Neural crest cell (in vitro differentiated cells): Measurements from ENCODE around the gene UVRAG. TPM values are rescaled to one million over a fixed set of nuclear protein-coding genes. Genes with fewer than 3 reads are reported as not detected.

Experiments
- DNase-seq: peaks from one replicate; pipeline ENCODE4 v3.0.0; 2021; ENCODE audit warnings: low read depth, mixed read lengths, low spot score
- H3K27ac Mint-ChIP-seq: one replicate; pipeline ENCODE4 v1.8.0; 2021; ENCODE audit warnings: mild to moderate bottlenecking, mixed read lengths; ENCODE audit not compliant: unreplicated experiment
- H3K27me3 Mint-ChIP-seq: 2 replicates; pipeline ENCODE4 v1.8.0; 2021; ENCODE audit warnings: low read depth, mild to moderate bottlenecking, mixed read lengths
- H3K36me3 Mint-ChIP-seq: 2 replicates; pipeline ENCODE4 v1.8.0; 2021; ENCODE audit warnings: low read depth, mild to moderate bottlenecking, mixed read lengths
- H3K4me1 Mint-ChIP-seq: 2 replicates; pipeline ENCODE4 v1.8.0; 2021; ENCODE audit warnings: mixed read lengths
- H3K4me3 Mint-ChIP-seq: one replicate; pipeline ENCODE4 v1.8.0; 2021; ENCODE audit warnings: mild to moderate bottlenecking, mixed read lengths
- H3K9me3 Mint-ChIP-seq: 2 replicates; pipeline ENCODE4 v1.8.0; 2021; ENCODE audit warnings: mixed read lengths
- total RNA-seq: library from RNA; stranded (reverse); gene quantifications from 2 replicates; pipeline ENCODE4 v1.2.1, GENCODE V29; 2021
- TF ChIP-seq, protein P1 (sequence below): fragments of 200-600 bp; sonication (generic); conservative IDR thresholded peaks from 2 replicates; pipeline ENCODE4 v1.5.0; 2021; ENCODE audit warnings: antibody characterized with exemption, mild to moderate bottlenecking

Gene UVRAG
- total RNA-seq, 1 donor from 2014 or later: 29.0 TPM

DNA sequence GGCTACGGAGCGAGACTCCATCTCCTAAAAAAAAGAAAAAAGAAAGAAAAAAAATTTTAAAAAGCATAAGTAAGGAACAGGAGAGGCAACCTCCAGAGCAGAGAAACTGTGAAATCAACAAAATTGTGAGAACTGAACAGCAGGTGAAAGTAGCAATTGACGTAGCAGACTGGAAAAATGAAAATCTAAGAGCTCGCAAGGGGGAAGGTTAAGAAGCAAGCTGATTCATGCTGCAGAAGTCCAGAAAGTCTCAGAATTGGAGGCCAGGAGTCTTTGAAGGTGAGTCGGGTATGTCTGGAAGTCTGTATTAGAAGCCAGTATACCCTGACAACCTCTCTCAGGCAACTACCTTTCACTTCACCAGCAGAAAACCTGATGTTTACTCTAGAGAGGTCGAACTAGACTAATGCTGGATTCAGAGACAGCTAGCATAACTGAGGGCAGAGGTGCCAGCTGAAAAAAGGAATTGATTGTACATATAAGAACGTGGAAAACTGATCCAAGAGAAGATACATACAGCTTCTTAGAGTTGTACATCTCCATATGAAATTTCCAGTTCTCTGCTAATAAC, 229.8 kb downstream of the UVRAG start:
- H3K36me3 Mint-ChIP-seq: peaks cover 43% of the 10 kb centered on the region
- H3K27ac Mint-ChIP-seq: no peak overlapping the region
- no peaks in the 10 kb centered on the region for H3K27me3 Mint-ChIP-seq
- peaks cover 18% of the 10 kb centered on the region for H3K9me3 Mint-ChIP-seq
- H3K4me1 Mint-ChIP-seq: peaks cover 7% of the 10 kb centered on the region
- TF ChIP-seq, protein P1, sequence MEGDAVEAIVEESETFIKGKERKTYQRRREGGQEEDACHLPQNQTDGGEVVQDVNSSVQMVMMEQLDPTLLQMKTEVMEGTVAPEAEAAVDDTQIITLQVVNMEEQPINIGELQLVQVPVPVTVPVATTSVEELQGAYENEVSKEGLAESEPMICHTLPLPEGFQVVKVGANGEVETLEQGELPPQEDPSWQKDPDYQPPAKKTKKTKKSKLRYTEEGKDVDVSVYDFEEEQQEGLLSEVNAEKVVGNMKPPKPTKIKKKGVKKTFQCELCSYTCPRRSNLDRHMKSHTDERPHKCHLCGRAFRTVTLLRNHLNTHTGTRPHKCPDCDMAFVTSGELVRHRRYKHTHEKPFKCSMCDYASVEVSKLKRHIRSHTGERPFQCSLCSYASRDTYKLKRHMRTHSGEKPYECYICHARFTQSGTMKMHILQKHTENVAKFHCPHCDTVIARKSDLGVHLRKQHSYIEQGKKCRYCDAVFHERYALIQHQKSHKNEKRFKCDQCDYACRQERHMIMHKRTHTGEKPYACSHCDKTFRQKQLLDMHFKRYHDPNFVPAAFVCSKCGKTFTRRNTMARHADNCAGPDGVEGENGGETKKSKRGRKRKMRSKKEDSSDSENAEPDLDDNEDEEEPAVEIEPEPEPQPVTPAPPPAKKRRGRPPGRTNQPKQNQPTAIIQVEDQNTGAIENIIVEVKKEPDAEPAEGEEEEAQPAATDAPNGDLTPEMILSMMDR: no peak
- DNase-seq: no peak
- no peak overlapping the region for H3K4me3 Mint-ChIP-seq

- Mint-ChIP-seq H3K9me3 (peaks cover 19% of the 10 kb centered on the region), H3K4me3 (no peak overlapping the region), H3K36me3 (peaks cover 59% of the 10 kb centered on the region), H3K4me1 (peaks cover 7% of the 10 kb centered on the region), H3K27me3 (no peaks in the 10 kb centered on the region), H3K27ac (no peak overlapping the region)
- no peak for DNase-seq
- TF ChIP-seq, protein P1: no peak
Observed at GRCh38 chr11:76047231-76047630, 232.2 kb downstream of the UVRAG start.

DNA sequence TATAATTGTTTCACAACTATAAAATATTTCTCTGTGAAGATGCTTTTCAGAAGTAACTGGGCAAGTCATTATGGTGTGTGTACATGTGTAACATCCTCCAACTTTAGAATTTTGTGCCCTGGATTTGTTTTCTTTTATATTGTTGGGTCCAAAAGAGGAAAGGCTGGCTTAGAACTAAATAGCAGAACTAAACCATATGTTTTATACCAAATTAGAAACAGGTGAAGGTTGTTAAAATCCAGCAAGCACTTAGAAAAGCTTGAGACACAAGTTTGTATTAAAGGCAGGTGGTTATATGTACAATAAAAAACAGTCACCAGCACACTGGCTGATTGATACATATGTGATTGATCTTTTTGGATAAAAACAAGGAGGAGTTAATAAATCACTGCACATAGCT, 232.8 kb downstream of the UVRAG start:
- no peak for DNase-seq
- H3K9me3 Mint-ChIP-seq: peaks cover 21% of the 10 kb centered on the region
- TF ChIP-seq, protein P1: no peak
- no peak overlapping the region for H3K4me3 Mint-ChIP-seq
- no peaks in the 10 kb centered on the region for H3K27me3 Mint-ChIP-seq
- peaks cover 64% of the 10 kb centered on the region for H3K36me3 Mint-ChIP-seq
- H3K27ac Mint-ChIP-seq: no peak overlapping the region
- H3K4me1 Mint-ChIP-seq: peaks cover 7% of the 10 kb centered on the region

GRCh38 chr11:76048763-76049162, 233.8 kb downstream of the UVRAG start:
- no peaks in the 10 kb centered on the region for H3K27me3 Mint-ChIP-seq
- no peak overlapping the region for H3K4me3 Mint-ChIP-seq
- H3K27ac Mint-ChIP-seq: no peak overlapping the region
- H3K9me3 Mint-ChIP-seq: peaks cover 21% of the 10 kb centered on the region
- DNase-seq: no peak
- peaks cover 67% of the 10 kb centered on the region for H3K36me3 Mint-ChIP-seq
- TF ChIP-seq, protein P1: no peak
- H3K4me1 Mint-ChIP-seq: peaks cover 5% of the 10 kb centered on the region

- H3K4me3 Mint-ChIP-seq: no peak overlapping the region
- TF ChIP-seq, protein P1: no peak
- H3K4me1 Mint-ChIP-seq: peaks cover 6% of the 10 kb centered on the region
- DNase-seq: no peak
- H3K27me3 Mint-ChIP-seq: no peaks in the 10 kb centered on the region
- H3K36me3 Mint-ChIP-seq: peaks cover 74% of the 10 kb centered on the region
- H3K9me3 Mint-ChIP-seq: peaks cover 25% of the 10 kb centered on the region
- no peak overlapping the region for H3K27ac Mint-ChIP-seq
Observed at GRCh38 chr11:76049511-76049910, 234.5 kb downstream of the UVRAG start.
